HCT116 (cell line): Measurements from ENCODE around the gene STK11. TPM values are rescaled to one million over a fixed set of nuclear protein-coding genes. Genes with fewer than 3 reads are reported as not detected.

Source experiments
- ATAC-seq: fragments of 200-7000 bp; cut with Tn5 transposase; 2 replicates; pipeline ENCODE4 v1.9.1; 2020; ENCODE audit warnings: mild to moderate bottlenecking, moderate library complexity
- BruUV-seq: library from RNA; stranded (reverse); fragments of 400-500 nt; replicated peaks from 2 replicates; lab custom pipeline; 2021; lab: Mats Ljungman, UMichigan
- CTCF ChIA-PET: fragments of 300-600 bp; sonication (Branson Sonifier 250); formaldehyde crosslinking; loops from one replicate; lab custom pipeline; 2021; ENCODE audit warnings: antibody characterized with exemption; lab: Charles Lee
- POLR2A ChIA-PET: fragments of 300-600, 350-600 bp; sonication (Branson Sonifier 250); formaldehyde crosslinking; loops from one replicate; lab custom pipeline; 2021; ENCODE audit warnings: antibody characterized with exemption; lab: Charles Lee
- RAD21 ChIA-PET, 2 experiments: fragments of 300-600 bp; sonication (Branson Sonifier 250); formaldehyde crosslinking; loops; one replicate each; lab custom pipeline; 2023; ENCODE audit warnings: low total read pairs in 2 of 2; ENCODE audit not compliant: uncharacterized antibody in 2 of 2, unreplicated experiment in 2 of 2, low non-redundant PET in 1 of 2; lab: Charles Lee
- DNase-seq: peaks from one replicate; pipeline ENCODE4 v3.0.0-alpha.2; 2010; ENCODE audit warnings: low read depth, low spot score
- H2AFZ ChIP-seq: fragments of 200-600 bp; shearing (Covaris generic), sonication (generic); 2 replicates; pipeline ENCODE4 v1.6.1; 2017; ENCODE audit warnings: low read depth, mixed run types, mixed read lengths, antibody characterized with exemption, low read length; ENCODE audit not compliant: poor library complexity, severe bottlenecking
- H3K27ac ChIP-seq: 2 replicates; pipeline ENCODE4 v1.5.1; 2012; ENCODE audit warnings: low read depth, low read length
- H3K27me3 ChIP-seq: fragments of 200-600 bp; sonication (generic); 2 replicates; pipeline ENCODE4 v1.6.1; 2016; ENCODE audit warnings: mixed run types, low read length, mixed read lengths; ENCODE audit not compliant: insufficient read depth
- H3K36me3 ChIP-seq, 2 experiments: fragments of 200-500 bp in 1 of 2; fragments of 200-600 bp in 1 of 2; sonication (Bioruptor generic) in 1 of 2; sonication (generic) in 1 of 2; 2 replicates each; pipeline versions ENCODE4 v1.5.1 to v1.6.1; 2014 to 2016; ENCODE audit warnings: low read length in 2 of 2, inconsistent platforms in 1 of 2, mixed read lengths in 1 of 2, mixed run types in 1 of 2; ENCODE audit not compliant: insufficient read depth in 2 of 2, control insufficient read depth in 1 of 2
- H3K4me1 ChIP-seq, 2 experiments: fragments of 200-600 bp in 1 of 2; sonication (generic) in 1 of 2; 2 replicates each; pipeline versions ENCODE4 v1.5.1 to v1.6.1; 2012 to 2017; ENCODE audit warnings: low read length in 2 of 2, inconsistent platforms in 1 of 2, mild to moderate bottlenecking in 1 of 2, mixed read lengths in 1 of 2, mixed run types in 1 of 2, moderate library complexity in 1 of 2; ENCODE audit not compliant: insufficient read depth in 2 of 2, control insufficient read depth in 1 of 2
- H3K4me2 ChIP-seq: fragments of 200-600 bp; sonication (generic); 2 replicates; pipeline ENCODE4 v1.6.1; 2017; ENCODE audit warnings: mixed run types, low read length, mixed read lengths
- H3K4me3 ChIP-seq, 2 experiments: fragments of 200-600 bp in 1 of 2; sonication (generic) in 1 of 2; replicated peaks in 1 of 2; 2 replicates each; pipeline ENCODE4 v1.5.1; 2011 to 2016; ENCODE audit warnings: low read length in 2 of 2, control low read depth in 1 of 2, low read depth in 1 of 2, mild to moderate bottlenecking in 1 of 2, mixed read lengths in 1 of 2, mixed run types in 1 of 2
- H3K79me2 ChIP-seq: fragments of 200-600 bp; sonication (generic); 2 replicates; pipeline ENCODE4 v1.6.1; 2017; ENCODE audit warnings: mild to moderate bottlenecking, mixed run types, low read length, moderate library complexity, mixed read lengths; ENCODE audit not compliant: insufficient read depth
- H3K9ac ChIP-seq: fragments of 200-600 bp; sonication (generic); 2 replicates; pipeline ENCODE4 v1.6.1; 2016; ENCODE audit warnings: low read length, mixed read lengths
- H3K9me2 ChIP-seq: fragments of 200-600 bp; sonication (generic), shearing (Covaris generic); 2 replicates; pipeline ENCODE4 v1.6.1; 2017; ENCODE audit warnings: mixed run types, mild to moderate bottlenecking, moderate library complexity; ENCODE audit not compliant: insufficient read depth
- H3K9me3 ChIP-seq, 2 experiments: fragments of 200-500 bp in 1 of 2; fragments of 200-600 bp in 1 of 2; sonication (Bioruptor generic) in 1 of 2; sonication (generic) in 1 of 2; 2 replicates each; pipeline ENCODE4 v1.6.1; 2014 to 2017; ENCODE audit warnings: low read length in 2 of 2, mixed read lengths in 2 of 2, inconsistent platforms in 1 of 2, low read depth in 1 of 2, mild to moderate bottlenecking in 1 of 2, mixed run types in 1 of 2, moderate library complexity in 1 of 2; ENCODE audit not compliant: control insufficient read depth in 1 of 2, insufficient read depth in 1 of 2
- H4K20me1 ChIP-seq: fragments of 200-600 bp; sonication (generic), shearing (Covaris generic); 2 replicates; pipeline ENCODE4 v1.6.1; 2017; ENCODE audit warnings: mixed run types, mild to moderate bottlenecking, moderate library complexity; ENCODE audit not compliant: insufficient read depth
- EZH2 ChIP-seq: fragments of 200-600 bp; sonication (generic); IDR thresholded peaks from 2 replicates; pipeline ENCODE4 v1.6.1; 2017; ENCODE audit warnings: antibody characterized with exemption, mixed run types
- FOSL1 ChIP-seq: IDR thresholded peaks from 2 replicates; pipeline ENCODE4 v1.6.1; 2012; ENCODE audit warnings: low read depth
- SP1 ChIP-seq: IDR thresholded peaks from 2 replicates; pipeline ENCODE4 v1.6.1; 2012; ENCODE audit warnings: low read depth
- SRF ChIP-seq: IDR thresholded peaks from 2 replicates; pipeline ENCODE4 v1.6.1; 2012; ENCODE audit warnings: low read depth
- intact Hi-C: fragments of 100-400 bp; cut with micrococcal nuclease; formaldehyde crosslinking; loops from 2 replicates; pipeline ENCODE4 v1.10.0; 2022
- total RNA-seq: library from RNA; stranded (reverse); gene quantifications from one replicate; pipeline ENCODE4 v1.2.1, GENCODE V29; 2021; ENCODE audit not compliant: unreplicated experiment
- TF ChIP-seq, protein P1 (sequence below): IDR thresholded peaks from 2 replicates; pipeline ENCODE4 v1.6.1; 2012
- TF ChIP-seq, protein P2 (sequence below): IDR thresholded peaks from 2 replicates; pipeline ENCODE4 v1.6.1; 2012; ENCODE audit warnings: low read depth
- TF ChIP-seq, protein P3 (sequence below), 3 experiments: fragments of 200-600 bp in 1 of 3; sonication (generic) in 1 of 3; IDR thresholded peaks in 2 of 3; conservative IDR thresholded peaks in 1 of 3; 2 replicates each; pipeline ENCODE4 v1.5.1; 2012 to 2017; ENCODE audit warnings: low read depth in 2 of 3, low read length in 2 of 3, antibody characterized with exemption in 1 of 3, borderline replicate concordance in 1 of 3, control low read depth in 1 of 3, mild to moderate bottlenecking in 1 of 3, mixed read lengths in 1 of 3, mixed run types in 1 of 3, moderate library complexity in 1 of 3; ENCODE audit not compliant: insufficient read depth in 1 of 3

STK11 gene
- total RNA-seq, 1 experiment from 2014 or later = 86.9 TPM

DNA sequence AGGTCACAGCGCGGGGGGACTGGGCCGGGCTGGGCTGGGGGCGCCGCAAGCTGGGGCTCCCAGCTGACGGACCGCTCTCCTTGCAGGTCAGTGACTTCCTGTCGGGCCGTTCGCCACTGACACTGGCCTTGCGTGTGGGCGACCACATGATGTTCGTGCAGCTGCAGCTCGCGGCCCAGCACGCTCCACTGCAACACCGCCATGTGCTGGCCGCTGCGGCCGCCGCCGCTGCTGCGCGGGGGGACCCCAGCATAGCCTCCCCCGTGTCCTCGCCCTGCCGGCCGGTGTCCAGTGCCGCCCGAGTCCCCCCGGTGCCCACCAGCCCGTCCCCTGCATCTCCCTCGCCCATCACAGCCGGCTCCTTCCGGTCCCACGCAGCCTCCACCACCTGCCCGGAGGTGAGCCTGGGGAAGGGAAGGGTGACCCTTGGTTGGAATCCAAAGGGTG, 48.5 kb downstream of the STK11 start:
- peaks cover 28 to 80% of the 10 kb centered on the region in 2 experiments for H3K4me1 ChIP-seq
- H3K9me2 ChIP-seq = no peaks in the 10 kb centered on the region
- DNase-seq (no peak), ATAC-seq (no peak)
- H4K20me1 ChIP-seq = peaks cover 3% of the 10 kb centered on the region; the same call in 1 of the 2 replicates
- ChIA-PET POLR2A (interaction anchor here (1.6 to 3.5 kb wide), 3 partner anchors 10 to 15 kb away, joined by 5 to 40 read pairs (median 29); partner anchors contain the start of gene CIRBP), RAD21 (interaction anchor here in 1 of 2 experiments (1.5 kb wide), 1 partner anchor 12 kb away, joined by 12 read pairs; no protein-coding TSS in a partner anchor), CTCF (interaction anchor here (2.3 kb wide), 1 partner anchor 12 kb away, joined by 16 read pairs; no protein-coding TSS in a partner anchor)
- H3K4me3 ChIP-seq = no peak overlapping the region
- no peak overlapping the region for H2AFZ ChIP-seq
- no TSS peak for BruUV-seq
- peak overlapping the region; percentile 91 for H3K9ac ChIP-seq
- H3K79me2 ChIP-seq = peaks cover 81% of the 10 kb centered on the region
- H3K27ac ChIP-seq = peak overlapping the region; percentile 99
- peaks cover 30 to 54% of the 10 kb centered on the region in 2 experiments for H3K36me3 ChIP-seq
- intact Hi-C loops = no loop called here
- no peaks in the 10 kb centered on the region for H3K27me3 ChIP-seq
- TF ChIP-seq EZH2 = no peak
- no peak for TF ChIP-seq SRF
- no peak for TF ChIP-seq SP1
- no peaks in the 10 kb centered on the region for H3K9me3 ChIP-seq
- no peak overlapping the region for H3K4me2 ChIP-seq

DNA sequence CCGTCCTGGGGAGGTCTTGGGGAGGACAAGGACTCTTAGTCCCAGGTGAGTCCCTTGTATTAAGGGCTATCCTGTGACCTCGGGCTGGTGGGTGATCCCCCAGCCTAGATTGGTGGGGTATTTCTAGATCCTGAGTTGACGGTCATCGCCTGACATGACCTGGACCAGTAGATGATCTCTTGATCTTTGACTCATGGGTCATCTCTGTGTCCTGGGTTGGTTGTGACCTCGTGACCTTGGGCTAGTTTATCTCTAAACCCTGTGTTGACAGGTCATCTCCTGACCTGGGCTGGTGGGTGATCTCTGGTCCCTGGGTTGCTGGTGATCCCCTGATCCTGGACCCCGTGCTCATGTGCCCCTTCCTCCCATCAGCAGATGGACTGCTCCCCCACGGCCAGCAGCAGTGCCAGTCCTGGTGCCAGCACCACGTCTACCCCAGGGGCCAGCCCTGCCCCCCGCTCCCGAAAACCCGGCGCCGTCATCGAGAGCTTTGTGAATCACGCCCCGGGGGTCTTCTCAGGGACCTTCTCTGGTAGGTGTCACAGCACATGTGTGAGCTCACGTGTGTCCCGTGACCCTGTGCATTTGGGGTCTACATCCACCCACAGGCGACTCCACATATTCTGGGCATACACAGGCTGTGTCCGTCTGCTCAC, 49.1 kb downstream of the STK11 start:
- Histone ChIP-seq H3K36me3 (peaks cover 30 to 54% of the 10 kb centered on the region in 2 experiments), H3K9me2 (no peaks in the 10 kb centered on the region), H3K27ac (peak overlapping the region; percentile 99; the same call in 1 of the 2 replicates), H3K4me1 (peaks cover 33 to 86% of the 10 kb centered on the region in 2 experiments), H3K9ac (0 out of 2 replicates have a peak overlapping the region, but pooled peaks have one; percentile 17), H2AFZ (no peak overlapping the region), H3K27me3 (no peaks in the 10 kb centered on the region), H3K9me3 (no peaks in the 10 kb centered on the region), H4K20me1 (peaks cover 3% of the 10 kb centered on the region; the same call in 1 of the 2 replicates), H3K79me2 (peaks cover 81% of the 10 kb centered on the region), H3K4me3 (no peak overlapping the region), H3K4me2 (no peak overlapping the region)
- DNase-seq (no peak), ATAC-seq (no peak)
- TF ChIP-seq, protein P1, sequence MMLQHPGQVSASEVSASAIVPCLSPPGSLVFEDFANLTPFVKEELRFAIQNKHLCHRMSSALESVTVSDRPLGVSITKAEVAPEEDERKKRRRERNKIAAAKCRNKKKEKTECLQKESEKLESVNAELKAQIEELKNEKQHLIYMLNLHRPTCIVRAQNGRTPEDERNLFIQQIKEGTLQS = no peak
- TF ChIP-seq SP1 (no peak), FOSL1 (no peak)
- TF ChIP-seq, protein P2, sequence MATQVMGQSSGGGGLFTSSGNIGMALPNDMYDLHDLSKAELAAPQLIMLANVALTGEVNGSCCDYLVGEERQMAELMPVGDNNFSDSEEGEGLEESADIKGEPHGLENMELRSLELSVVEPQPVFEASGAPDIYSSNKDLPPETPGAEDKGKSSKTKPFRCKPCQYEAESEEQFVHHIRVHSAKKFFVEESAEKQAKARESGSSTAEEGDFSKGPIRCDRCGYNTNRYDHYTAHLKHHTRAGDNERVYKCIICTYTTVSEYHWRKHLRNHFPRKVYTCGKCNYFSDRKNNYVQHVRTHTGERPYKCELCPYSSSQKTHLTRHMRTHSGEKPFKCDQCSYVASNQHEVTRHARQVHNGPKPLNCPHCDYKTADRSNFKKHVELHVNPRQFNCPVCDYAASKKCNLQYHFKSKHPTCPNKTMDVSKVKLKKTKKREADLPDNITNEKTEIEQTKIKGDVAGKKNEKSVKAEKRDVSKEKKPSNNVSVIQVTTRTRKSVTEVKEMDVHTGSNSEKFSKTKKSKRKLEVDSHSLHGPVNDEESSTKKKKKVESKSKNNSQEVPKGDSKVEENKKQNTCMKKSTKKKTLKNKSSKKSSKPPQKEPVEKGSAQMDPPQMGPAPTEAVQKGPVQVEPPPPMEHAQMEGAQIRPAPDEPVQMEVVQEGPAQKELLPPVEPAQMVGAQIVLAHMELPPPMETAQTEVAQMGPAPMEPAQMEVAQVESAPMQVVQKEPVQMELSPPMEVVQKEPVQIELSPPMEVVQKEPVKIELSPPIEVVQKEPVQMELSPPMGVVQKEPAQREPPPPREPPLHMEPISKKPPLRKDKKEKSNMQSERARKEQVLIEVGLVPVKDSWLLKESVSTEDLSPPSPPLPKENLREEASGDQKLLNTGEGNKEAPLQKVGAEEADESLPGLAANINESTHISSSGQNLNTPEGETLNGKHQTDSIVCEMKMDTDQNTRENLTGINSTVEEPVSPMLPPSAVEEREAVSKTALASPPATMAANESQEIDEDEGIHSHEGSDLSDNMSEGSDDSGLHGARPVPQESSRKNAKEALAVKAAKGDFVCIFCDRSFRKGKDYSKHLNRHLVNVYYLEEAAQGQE = no peak
- TF ChIP-seq, protein P3, sequence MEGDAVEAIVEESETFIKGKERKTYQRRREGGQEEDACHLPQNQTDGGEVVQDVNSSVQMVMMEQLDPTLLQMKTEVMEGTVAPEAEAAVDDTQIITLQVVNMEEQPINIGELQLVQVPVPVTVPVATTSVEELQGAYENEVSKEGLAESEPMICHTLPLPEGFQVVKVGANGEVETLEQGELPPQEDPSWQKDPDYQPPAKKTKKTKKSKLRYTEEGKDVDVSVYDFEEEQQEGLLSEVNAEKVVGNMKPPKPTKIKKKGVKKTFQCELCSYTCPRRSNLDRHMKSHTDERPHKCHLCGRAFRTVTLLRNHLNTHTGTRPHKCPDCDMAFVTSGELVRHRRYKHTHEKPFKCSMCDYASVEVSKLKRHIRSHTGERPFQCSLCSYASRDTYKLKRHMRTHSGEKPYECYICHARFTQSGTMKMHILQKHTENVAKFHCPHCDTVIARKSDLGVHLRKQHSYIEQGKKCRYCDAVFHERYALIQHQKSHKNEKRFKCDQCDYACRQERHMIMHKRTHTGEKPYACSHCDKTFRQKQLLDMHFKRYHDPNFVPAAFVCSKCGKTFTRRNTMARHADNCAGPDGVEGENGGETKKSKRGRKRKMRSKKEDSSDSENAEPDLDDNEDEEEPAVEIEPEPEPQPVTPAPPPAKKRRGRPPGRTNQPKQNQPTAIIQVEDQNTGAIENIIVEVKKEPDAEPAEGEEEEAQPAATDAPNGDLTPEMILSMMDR (IDR thresholded peaks at IDR 0.05 in 2 of 3, conservative IDR thresholded peaks at IDR 0.05 in 1 of 3; ENCODE audit: borderline replicate concordance in 1 of 3, insufficient read depth in 1 of 3, low read depth in 2 of 3, low read length in 2 of 3) = no peak
- intact Hi-C loops = no loop called here
- ChIA-PET POLR2A (interaction anchor here (2.7 to 3.5 kb wide), 2 partner anchors 12 to 14 kb away, joined by 15 to 29 read pairs; partner anchors contain the start of gene CIRBP), RAD21 (no interaction called here), CTCF (interaction anchor here (1.4 to 2.3 kb wide), 2 partner anchors 11 to 12 kb away, joined by 4 to 16 read pairs; no protein-coding TSS in a partner anchor)
- no TSS peak for BruUV-seq
